Astrocyte (in vitro differentiated cells and primary cell): Measurements from ENCODE around the gene ATP6V1B1.

Source experiments
- CTCF ChIP-seq: IDR thresholded peaks from 2 replicates; pipeline ENCODE4 v1.5.1; 2011; ENCODE audit warnings: low read depth, mild to moderate bottlenecking, inconsistent platforms, low read length, moderate library complexity; ENCODE audit not compliant: insufficient read depth
- EZH2 ChIP-seq: IDR thresholded peaks from 2 replicates; pipeline ENCODE4 v1.6.1; 2012; ENCODE audit warnings: mild to moderate bottlenecking, low read length, inconsistent platforms; ENCODE audit not compliant: insufficient read depth

GRCh38 chr2:70994699-70995425 is 59.2 kb downstream of the ATP6V1B1 start, which contains the start of gene TEX261:
- TF ChIP-seq CTCF, result peak; percentile 18
- TF ChIP-seq EZH2, result no peak
